CD4-positive, alpha-beta T cell treated with Interleukin-4 for 4 hours (primary cell): Measurements from ENCODE around the gene AQP6.

ENCODE experiments used
- DNase-seq: peaks from one replicate; pipeline ENCODE4 v3.0.0-alpha.2; 2020

AQP6 gene

GRCh38 chr12:49957570-49957967, 15.2 kb upstream of the AQP6 start:
- no peak for DNase-seq

- DNase-seq, result no peak
Observed at GRCh38 chr12:49959685-49960473, 12.9 kb upstream of the AQP6 start.

GRCh38 chr12:49960474-49961110, 12.2 kb upstream of the AQP6 start:
- no peak for DNase-seq

- no peak for DNase-seq
Observed at GRCh38 chr12:49961111-49961922, 11.4 kb upstream of the AQP6 start, which contains the start of gene AQP5. TSS of gene AQP5 (plus strand) at chr12:49961872. CDS start at chr12:49962018, 146 bp downstream.

- no peak for DNase-seq
Observed at GRCh38 chr12:49961993-49962764, 10.6 kb upstream of the AQP6 start.

- no peak for DNase-seq
Observed at GRCh38 chr12:49962861-49963765, 9.6 kb upstream of the AQP6 start.

GRCh38 chr12:49963976-49964815, 8.6 kb upstream of the AQP6 start:
- no peak for DNase-seq

GRCh38 chr12:49964849-49965624, 7.7 kb upstream of the AQP6 start:
- no peak for DNase-seq

GRCh38 chr12:49965836-49966235, 6.9 kb upstream of the AQP6 start:
- no peak for DNase-seq

- no peak for DNase-seq
Observed at GRCh38 chr12:49966511-49967041, 6.2 kb upstream of the AQP6 start.

GRCh38 chr12:49967042-49967776, 5.5 kb upstream of the AQP6 start:
- DNase-seq, result peak; percentile 84

- no peak for DNase-seq
Observed at GRCh38 chr12:49967777-49968250, 4.9 kb upstream of the AQP6 start.

GRCh38 chr12:49968471-49968870, 4.3 kb upstream of the AQP6 start:
- DNase-seq, result no peak

- no peak for DNase-seq
Observed at GRCh38 chr12:49969027-49969426, 3.7 kb upstream of the AQP6 start.

- DNase-seq, result no peak
Observed at GRCh38 chr12:49969651-49970429, 2.9 kb upstream of the AQP6 start.

GRCh38 chr12:49970658-49971057, 2.1 kb upstream of the AQP6 start:
- no peak for DNase-seq

- DNase-seq, result no peak
Observed at GRCh38 chr12:49971141-49971540, 1.6 kb upstream of the AQP6 start.

- no peak for DNase-seq
Observed at GRCh38 chr12:49972129-49972528, 618 bp upstream of the AQP6 start.
